Hematopoietic multipotent progenitor cell treated with erythropoietin and hydrocortisone succinate and interleukin-3 and kit ligand, for 17 days (in vitro differentiated cells): ENCODE results near the gene NLRC5.
A peak's percentile ranks its signal among the peaks of the same experiment; 100 is the strongest.

ENCODE experiments used
- DNase-seq: peaks from one replicate; pipeline ENCODE4 v3.0.0-alpha.2; 2015; ENCODE audit warnings: low spot score

Gene NLRC5, protein sequence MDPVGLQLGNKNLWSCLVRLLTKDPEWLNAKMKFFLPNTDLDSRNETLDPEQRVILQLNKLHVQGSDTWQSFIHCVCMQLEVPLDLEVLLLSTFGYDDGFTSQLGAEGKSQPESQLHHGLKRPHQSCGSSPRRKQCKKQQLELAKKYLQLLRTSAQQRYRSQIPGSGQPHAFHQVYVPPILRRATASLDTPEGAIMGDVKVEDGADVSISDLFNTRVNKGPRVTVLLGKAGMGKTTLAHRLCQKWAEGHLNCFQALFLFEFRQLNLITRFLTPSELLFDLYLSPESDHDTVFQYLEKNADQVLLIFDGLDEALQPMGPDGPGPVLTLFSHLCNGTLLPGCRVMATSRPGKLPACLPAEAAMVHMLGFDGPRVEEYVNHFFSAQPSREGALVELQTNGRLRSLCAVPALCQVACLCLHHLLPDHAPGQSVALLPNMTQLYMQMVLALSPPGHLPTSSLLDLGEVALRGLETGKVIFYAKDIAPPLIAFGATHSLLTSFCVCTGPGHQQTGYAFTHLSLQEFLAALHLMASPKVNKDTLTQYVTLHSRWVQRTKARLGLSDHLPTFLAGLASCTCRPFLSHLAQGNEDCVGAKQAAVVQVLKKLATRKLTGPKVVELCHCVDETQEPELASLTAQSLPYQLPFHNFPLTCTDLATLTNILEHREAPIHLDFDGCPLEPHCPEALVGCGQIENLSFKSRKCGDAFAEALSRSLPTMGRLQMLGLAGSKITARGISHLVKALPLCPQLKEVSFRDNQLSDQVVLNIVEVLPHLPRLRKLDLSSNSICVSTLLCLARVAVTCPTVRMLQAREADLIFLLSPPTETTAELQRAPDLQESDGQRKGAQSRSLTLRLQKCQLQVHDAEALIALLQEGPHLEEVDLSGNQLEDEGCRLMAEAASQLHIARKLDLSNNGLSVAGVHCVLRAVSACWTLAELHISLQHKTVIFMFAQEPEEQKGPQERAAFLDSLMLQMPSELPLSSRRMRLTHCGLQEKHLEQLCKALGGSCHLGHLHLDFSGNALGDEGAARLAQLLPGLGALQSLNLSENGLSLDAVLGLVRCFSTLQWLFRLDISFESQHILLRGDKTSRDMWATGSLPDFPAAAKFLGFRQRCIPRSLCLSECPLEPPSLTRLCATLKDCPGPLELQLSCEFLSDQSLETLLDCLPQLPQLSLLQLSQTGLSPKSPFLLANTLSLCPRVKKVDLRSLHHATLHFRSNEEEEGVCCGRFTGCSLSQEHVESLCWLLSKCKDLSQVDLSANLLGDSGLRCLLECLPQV (N-terminal part only)

GRCh38 chr16:56988948-56989945 lies at the start of gene NLRC5:
Gene NLRC5 (plus strand): TSS chr16:56989557. CDS start chr16:57020713, 31,156 bp downstream.
- DNase-seq = peak; percentile 59

GRCh38 chr16:56939801-56940200 lies 49.6 kb upstream of the NLRC5 start:
- no peak for DNase-seq

GRCh38 chr16:56941092-56941491 lies 48.3 kb upstream of the NLRC5 start:
- no peak for DNase-seq

DNA sequence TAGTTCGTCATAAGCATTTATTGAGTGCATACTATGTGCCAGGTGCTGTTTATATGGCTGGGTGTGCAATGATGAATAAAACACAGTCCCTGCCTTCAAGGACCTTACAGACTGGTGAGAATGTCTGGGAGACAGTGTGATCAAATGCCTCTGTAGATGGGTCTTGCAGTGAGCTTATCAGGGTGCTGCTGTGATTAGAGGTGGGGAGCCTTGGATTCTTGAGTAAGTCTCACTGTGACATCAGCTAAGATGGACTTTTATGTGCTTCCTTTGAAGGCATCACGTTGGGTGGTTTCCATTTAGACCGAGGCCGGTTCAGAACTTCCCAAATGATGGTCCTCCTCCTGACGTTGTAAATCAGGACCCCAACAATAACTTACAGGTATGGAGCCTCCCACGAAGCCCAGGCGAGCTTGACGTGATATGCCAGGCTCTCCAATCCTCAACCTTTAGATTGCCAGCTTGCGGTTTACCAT lies 47.5 kb upstream of the NLRC5 start:
- DNase-seq = no peak

GRCh38 chr16:56943761-56944375 lies 45.5 kb upstream of the NLRC5 start:
- no peak for DNase-seq

DNA sequence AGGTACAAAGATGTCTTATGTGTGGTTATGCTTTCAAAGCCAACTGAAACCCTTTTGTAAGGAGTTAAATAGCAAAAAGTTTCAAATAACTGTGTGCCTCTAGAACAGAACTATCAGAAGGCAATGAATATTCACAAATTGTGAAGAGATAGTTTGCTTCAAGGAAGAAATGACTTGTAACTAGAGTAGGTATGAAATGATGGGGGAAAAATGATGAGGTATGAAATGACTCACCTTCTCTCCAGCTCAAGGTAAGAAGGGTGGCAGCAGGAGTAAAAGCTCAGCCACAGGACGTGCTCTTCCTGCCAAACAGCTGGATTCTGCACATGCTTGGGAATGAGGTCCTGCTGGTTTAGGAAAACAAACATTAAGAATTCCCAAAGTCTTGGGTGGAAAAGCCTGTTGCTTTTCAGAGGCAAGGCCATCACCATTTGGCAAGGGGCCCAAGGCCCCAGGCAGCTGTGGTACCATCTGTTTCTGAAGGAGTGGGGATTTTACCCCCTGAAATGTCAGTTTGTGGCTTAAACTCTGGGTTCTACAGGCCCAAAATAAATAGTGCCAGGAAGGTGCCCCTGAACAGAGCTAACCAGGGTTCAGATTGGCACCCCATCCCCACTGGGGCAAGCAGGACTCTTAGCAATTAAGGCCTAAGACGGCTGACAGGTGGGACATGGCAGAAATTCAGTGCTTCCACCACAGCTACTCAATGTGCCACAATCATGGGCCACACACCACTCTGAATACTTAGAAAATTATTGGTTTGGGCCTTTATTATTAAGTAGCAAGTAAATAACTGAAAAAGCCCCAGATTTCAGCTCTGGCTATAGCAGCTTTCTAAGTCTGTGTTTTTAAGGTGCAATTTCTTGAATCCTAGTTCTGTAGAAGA lies 44.2 kb upstream of the NLRC5 start:
- DNase-seq = no peak

DNA sequence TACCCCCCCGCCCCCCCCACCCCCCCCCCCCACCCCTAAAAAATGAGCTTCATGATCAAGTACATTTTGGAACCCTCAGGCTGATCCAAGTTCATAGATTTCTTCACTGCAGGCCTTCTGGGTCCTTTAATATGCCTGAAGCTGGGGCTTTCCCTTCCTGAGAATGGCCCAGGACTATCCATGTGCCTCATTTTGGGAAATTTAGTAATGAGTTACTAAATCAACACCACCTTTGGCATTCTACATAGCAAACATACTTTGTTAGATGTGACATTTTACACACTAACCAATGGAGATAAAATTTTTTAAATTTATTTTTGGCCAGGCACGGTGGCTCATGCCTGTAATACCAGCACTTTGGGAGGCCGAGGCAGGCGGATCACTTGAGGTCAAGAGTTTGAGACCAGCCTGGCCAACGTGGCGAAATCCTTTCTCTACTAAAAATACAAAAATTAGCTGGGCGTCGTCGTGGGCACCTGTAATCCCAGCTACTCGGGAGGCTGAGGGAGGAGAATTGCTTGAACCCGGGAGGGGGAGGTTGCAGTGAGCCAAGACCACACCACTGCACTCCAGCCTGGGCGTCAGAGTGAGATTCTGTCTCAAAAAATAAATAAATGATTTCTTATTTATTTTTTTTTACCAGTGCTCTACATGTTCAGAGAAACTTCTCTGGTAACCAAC lies 43.4 kb upstream of the NLRC5 start:
- DNase-seq = no peak

- no peak for DNase-seq
Observed at GRCh38 chr16:56946767-56947603, 42.4 kb upstream of the NLRC5 start.

- DNase-seq = no peak
Observed at GRCh38 chr16:56947604-56947995, 41.8 kb upstream of the NLRC5 start.

DNA sequence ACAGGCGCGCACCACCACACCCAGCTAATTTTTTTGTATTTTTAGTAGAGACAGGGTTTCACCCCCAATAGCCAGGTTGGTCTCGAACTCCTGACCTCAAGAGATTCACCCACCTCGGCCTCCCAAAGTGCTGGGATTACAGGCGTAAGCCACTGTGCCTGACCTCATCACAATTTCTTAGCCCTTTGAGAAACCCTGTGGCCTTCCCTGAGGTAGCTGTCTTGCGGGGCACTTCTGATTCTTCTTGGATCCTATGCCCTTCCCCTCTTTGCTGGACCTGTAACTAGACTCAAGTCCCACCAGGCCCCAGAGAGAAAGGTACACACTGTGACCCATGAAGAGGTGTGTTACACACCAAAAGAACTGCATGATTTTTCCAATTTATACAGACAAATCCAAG lies 41.1 kb upstream of the NLRC5 start:
- DNase-seq = no peak

DNA sequence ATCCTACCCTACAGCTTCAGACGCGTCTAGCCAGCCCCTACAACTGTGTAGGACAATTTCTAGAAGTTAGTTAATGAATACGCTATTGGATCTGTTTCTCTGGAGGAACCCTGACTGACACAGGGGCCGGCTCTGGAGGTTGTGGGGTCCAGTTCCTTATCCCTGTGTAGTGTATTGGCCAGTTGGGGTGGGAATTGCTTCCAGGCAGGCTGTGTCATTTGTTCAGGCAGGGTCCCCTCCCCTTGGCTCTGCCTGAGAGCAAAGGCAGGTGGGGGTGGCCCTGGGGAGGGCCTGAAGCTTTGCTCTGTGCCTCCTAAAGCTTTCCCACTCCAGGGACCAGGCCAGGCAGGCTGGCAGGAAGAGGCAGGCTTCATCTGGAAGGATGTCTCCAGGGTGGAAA lies 39.3 kb upstream of the NLRC5 start:
- no peak for DNase-seq

DNA sequence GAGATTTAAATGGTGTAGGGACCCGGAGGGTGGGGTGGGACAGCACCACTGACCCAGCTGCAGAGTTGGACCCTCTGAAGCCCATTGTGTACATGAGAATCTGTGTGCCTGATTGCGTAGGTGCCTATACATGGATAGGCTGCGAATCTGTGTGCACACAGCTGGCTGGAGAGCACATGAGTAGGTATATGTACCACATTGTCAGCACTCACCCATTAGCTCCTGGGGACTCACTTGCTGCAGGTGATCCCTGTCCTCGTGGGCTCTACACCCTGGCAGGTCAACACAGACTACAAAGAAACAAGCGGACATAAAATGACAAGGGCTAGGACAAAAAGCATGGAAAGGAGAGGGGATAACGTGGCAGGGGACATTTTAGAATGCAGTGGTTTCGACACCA lies 38.9 kb upstream of the NLRC5 start:
- DNase-seq = no peak

GRCh38 chr16:56950881-56951771 lies 38.2 kb upstream of the NLRC5 start:
- DNase-seq = peak; percentile 38

GRCh38 chr16:56953006-56953405 lies 36.4 kb upstream of the NLRC5 start:
- no peak for DNase-seq

DNA sequence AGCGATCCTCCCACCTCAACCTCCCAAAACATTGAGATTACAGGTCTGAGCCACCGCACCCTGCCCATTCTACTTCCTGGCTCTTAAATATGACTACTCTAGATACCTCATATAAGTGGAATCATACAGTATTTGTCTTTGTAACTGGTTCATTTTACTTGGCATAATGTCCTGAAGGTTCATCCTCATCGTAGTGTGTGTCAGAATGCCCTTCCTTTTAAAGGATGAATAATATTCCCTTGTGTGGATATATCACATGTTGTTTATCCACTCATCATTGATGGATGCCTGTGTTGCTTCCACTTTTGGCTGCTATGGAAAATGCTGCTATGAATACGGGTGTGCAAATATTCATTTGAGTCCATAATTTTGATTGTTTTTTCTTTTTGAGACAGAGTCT lies 33.3 kb upstream of the NLRC5 start:
- DNase-seq = no peak

DNA sequence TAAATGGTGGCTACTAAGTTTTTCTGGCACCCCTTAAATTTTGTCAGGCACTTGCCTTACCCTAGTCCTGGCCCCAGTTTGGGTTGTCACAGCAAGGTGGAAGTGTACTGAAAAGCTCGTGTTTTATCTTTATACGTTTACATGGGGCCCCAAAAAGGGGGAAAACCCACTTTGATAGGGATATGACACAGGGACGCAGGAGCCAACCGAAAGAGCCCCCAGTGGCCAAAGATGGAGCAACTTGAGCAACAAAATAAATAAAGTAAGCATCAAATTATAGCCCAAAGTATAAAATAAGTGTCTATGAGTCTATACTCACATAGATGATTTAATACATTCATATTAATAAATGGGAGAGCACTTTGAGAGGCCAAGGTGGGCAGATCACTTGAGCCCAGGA lies 32.6 kb upstream of the NLRC5 start:
- DNase-seq = no peak
